HG02973 (cell line): Measurements from ENCODE around the gene RPS6KA5.
"Not testable (repeated sequence)": the region's sequence is repeated elsewhere in the genome, so short reads cannot be mapped to it uniquely, and the experiment has no call there.

Source experiments
- ATAC-seq: cut with Tn5 transposase; IDR thresholded peaks from one replicate; pipeline ENCODE4 v1.9.1; 2021; ENCODE audit warnings: moderate library complexity; ENCODE audit not compliant: unreplicated experiment

Gene RPS6KA5

DNA sequence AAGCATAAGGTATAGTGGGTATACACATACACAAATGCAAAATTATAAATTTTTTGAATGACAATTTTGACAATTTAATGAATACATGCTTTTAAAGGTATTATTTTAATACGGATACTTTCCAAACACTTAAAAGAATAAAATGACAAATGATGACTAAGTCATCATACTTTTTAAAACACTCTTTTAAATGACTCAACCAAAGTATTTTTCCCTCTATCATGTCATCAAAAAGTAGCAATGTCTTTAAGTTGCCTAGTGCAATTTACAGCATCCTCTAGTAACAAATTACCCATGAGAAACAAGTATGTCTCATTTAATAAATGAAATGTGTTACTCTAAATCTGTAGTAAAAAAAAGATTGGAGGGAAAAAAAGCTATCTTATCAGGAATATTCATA is 73.3 kb downstream of the RPS6KA5 start:
- no peak for ATAC-seq

DNA sequence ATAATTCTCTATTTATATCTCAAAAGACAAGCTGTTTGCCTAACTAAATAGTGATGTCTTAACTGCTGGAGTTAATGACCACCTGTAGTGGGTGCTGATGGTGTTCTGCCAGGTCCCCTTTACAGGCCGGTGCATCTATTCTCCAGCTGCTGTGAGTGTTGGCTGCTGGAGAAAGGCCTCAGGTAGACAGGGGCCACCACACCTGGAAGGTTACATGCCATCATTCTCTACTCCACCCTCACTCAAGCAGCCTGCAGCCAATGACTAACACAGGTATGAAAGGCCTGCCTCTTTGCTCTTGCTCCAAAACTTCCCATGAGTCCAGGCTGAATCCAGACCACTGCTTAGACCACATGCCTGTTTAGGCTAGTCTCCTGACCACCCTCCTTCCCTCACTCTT is 73.9 kb downstream of the RPS6KA5 start:
- ATAC-seq = no peak

DNA sequence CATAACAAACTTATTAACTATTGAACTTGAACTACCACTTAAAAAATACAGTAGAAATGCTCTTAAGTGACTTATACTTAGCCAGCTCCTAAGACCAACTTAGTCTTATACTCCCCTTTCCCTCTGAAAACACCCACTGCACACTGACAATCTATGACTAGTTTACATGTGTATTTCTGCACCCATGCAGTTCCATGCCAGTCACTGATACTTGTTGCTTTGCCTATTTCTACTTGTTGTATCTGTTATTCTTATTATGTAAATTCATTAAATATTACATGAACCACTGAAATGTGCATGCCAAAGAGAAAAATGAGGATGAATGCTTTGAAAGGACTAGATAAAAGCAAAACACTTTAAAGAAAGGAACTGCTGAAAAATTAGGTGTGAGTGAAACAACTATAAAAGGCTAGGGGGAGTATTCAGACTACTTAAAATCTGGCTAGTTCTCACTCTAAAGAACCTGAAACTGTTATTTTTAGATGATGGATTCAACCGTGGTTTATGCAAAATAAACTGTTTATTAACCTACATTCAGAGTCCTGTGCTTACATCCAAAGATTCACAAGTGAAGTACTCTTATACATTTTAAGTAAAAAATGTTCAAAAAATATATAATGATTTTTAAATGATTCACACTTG is 74.7 kb downstream of the RPS6KA5 start:
- ATAC-seq = peak; percentile 85

DNA sequence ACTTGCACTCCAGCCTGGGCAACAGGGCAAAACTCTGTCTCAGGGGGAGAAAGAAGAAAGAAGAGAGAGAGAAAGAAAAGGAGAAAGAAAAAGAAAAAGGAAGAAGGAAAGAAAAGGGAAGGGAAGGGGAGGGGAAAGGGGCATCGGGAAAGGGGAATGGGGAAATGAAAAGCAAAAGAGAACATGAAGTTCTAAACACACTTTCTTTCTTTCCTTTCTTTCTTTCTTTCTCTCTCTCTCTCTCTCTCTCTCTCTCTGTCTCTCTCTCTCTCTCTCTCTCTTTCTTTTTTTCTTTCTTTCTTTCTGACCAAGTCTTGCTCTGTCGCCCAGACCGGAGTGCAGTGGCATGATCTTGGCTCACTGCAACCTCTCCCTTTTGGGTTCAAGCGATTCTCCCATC is 76.9 kb downstream of the RPS6KA5 start:
- ATAC-seq = no peak

DNA sequence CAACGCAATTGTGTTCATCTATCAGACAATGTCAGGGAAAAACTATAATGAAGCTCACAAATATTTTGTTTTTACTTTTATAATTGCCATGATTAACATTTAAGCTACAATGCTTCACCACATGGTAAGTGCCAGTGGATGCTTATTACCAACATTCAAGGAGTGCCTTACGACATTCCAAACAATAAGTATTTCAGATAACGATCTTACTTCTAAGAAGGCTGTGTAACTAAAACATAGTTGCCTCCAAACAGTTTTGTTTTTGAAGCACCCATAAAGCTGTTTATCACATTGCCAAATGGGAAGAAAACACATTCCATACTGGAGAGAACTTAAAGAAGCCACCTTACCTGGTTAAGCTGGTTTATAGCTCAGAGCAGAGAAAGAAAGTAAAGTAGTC is 78.8 kb downstream of the RPS6KA5 start:
- no peak for ATAC-seq

DNA sequence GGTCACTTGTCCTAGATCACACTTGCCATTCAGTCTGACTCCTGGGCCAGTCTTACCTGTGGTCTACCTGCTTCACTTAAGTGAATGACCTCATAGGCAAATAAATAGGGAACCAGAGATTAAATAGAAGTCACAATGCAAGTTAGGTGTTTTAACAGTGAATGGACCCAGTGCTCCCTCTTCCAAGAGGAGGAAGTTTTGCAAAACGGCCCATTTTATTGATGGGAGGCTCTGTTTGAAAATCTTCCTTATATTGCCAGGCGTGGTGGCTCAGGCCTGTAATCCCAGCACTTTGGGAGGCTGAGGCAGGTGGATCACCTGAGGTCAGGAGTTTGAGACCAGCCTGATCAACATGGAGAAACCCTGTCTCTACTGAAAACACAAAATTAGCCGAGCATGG is 79.8 kb downstream of the RPS6KA5 start:
- not testable (repeated sequence) for ATAC-seq

DNA sequence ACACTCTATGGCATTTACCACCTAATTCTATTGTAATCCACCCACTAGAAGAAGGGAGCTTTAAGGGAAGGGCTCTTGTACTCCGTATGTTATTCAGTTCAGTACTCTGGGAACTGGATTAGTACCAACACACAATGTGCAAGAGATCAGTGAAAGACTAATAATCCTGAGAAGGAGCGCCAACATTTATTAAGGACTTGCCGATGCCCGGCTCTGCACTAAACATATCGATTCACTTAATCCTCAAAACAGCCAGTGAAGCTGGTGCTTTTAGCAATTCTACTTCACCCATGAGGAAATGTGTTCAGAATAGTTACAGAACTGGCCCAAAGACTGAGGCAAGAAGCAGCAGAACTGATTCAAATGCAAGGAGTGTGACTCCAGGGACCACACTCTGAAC is 80.9 kb downstream of the RPS6KA5 start:
- no peak for ATAC-seq

DNA sequence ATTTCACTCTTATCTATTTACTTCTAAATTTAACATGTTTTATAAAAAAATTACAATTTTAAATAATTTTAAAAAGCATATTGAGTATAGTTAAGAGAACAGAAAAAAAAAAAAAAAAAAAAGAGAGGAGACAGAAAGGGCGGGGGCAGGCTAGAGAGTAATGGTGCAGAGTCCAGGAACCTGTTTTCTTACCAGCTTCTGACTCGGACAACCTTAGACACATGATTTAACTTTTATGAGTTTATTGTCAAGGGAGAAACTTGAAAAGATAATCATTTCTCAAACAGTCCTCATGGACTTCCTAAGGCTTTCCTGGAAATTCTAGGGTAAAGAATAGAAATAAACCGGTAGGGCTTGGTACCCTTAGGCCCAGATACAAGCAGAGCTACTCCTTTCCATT is 84.3 kb downstream of the RPS6KA5 start:
- ATAC-seq = no peak

DNA sequence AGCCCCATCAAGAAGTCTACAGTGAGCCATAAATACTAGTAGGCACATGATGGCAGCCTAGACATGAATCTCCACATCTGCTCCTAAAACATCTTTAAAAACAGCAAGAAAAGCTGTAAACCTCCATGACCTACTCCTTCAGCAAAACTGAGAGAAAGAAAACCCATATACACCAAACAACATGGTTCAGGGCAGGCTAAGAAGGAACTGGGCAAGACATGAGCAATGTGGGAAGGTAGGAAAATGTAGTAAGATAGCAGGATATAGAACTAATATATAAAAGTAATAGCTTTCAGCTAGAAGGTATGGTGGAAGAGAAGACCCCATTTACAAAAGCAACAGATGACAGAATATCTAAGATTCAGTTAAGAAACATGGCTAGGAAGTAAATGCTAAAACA is 88.8 kb downstream of the RPS6KA5 start:
- ATAC-seq = no peak

DNA sequence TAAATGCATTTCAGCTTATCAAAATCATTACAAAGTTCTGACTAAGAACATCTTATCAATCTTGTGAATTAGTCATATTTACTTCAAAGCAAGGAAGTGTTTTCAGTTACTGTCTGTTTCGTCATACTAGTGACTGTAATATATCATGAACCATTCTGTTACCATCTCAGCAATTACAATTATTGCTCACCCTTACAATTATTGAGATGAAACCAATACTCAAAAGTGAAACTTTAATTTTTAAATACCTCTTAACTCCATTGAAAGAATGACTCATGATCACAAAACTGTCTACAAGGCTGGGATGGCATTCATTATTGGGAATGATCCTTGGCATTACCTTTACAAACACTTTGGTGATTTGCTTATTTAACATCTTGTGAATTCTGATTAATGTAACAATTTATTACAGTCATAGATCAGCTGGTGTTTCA is 90.3 kb downstream of the RPS6KA5 start:
- peak; percentile 71 for ATAC-seq

DNA sequence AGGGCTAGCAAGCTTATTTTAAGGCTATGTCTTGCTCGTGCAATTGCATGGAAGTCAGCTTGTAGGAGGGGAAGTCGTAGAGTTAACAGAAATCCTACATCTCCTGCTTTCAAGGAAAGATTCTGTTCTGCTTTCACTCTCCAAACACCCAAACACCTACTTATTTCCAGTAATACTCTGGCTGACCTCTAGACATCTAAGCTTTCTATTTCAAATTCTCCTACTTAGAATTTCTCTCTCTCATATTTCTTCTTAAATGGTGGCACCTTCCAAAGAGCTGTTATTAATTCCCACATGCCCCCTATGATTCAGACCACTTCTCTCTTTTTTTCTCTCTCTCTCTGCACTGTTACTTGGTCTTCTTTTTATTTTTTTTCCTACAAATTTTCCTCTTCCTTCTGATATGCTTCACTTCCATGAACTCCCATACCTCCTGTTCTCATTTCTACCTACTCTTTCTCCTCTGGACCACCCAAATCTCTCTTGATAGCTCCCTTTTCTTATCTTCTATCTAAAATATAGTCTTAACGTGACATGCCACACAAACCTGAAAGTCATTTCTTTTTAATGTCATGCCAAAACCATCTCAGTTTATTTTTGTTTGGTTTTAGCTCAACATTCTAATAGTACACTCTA is 90.8 kb downstream of the RPS6KA5 start:
- no peak for ATAC-seq

DNA sequence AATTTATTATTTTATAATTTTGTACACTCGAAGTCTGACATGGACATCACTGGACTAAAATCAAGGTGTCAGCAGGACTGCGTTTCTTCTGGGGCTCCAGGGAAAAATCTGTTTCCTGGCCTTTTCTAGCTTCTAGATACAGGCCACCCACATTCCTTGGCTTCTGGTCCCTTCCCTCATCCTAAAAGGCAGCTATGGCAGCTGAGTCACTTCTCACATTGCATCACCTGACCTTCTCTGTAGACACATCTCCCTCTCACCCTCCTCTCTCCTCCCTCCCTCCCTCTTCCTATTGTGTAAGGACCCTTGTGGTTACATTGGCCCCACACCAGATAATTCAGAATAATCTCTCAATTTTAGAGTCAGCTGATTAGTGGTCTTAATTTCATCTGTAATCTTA is 92.4 kb downstream of the RPS6KA5 start:
- ATAC-seq = no peak

DNA sequence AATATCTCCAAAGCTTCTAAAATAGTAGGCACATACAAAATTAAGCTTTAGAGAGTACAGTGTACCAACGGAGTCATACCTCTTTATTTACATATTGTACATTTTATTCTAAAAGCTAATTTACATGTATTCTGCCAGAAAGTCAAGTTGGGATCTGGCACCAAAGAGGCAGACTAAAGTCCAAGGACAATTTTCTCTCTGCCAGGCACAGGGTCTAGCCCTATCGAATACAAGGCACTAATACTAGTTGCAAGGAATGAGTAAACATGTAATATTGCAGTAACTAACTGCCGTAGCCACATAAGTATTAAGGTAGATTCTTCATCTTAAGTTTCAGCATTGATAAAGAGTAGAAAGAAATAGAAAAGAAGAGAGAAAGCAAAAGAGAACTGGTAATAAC is 93.9 kb downstream of the RPS6KA5 start:
- no peak for ATAC-seq

DNA sequence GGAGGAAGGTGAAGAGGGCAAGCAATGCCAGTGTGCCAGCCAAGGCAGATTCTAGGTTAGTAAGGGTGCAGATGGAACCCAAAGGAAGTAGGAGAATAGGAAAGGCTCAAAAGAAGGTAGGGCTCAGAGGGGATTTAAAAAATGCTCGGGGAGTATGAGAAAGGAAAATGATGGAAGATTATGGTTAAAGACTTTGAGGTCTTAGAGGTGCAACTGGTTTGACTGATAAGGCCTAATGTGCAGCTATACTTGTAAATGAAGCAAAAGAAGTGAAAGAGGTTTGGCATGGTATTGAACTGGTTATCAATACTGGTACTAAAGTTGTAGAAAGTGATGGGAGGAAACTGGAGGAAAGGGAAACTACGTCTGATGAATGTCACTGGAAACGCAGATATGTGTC is 94.7 kb downstream of the RPS6KA5 start:
- no peak for ATAC-seq

DNA sequence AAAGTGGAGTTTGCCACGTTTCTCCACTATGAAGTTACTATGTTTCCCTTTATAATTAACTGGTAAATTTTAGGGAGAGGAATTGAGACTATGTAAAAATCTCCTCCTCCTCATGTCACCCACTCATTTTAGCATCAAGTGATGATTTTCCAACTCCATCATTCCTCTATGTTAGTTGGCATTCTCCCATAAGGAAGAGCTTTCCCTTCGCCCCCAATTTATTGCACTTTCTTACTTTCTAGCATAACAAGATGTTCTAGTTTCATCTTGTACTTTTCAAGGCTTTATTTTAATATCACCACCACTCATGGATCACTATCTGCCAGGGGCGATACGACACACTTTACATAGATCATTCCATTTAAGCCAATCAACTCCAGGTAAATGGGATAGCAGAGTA is 97.1 kb downstream of the RPS6KA5 start:
- ATAC-seq = no peak

DNA sequence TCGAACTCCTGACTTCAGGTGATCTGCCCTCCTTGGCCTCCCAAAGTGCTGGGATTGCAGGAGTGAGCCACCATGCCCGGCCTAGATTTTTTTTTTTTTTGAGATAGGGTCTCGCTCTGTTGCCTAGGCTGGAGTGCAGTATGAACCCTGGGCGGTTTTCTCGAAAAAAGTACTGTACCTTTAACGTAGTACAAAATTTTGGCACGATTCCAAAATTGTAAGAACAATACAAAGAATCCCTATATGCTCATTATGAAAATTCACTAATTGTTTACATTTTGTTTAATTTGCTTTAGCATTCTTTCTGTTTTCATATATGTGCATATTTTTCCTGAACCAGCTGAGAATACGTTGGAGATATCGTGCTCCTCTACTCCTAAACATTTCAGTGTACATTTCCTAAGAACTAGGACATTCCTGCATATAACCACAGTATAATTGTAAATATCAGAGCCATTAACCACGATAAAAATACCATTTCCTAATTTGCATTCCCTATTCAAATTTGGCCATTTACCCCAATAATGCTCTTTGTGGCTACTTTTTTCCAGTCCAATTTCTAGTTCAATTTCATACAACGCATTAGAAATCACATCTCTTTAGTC is 97.8 kb downstream of the RPS6KA5 start:
- no peak for ATAC-seq

DNA sequence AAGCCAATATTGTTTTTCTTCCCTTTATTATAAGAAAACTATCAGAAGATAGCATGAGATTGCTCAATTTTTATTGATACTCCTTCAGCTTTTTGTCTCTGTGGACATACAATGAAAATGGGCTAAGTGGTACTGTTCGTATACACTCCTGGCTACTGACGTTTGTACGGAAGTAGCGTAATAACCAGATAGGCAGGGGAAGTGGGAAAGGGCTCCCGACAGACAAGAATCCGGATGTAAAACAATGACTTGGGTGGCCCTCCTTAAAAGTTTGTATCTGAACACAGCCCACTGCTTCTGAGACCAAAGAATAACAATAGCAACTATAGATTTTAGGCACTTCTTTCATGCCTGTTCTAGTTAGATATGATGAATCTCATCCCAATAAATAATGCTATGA is 99.6 kb downstream of the RPS6KA5 start:
- ATAC-seq = no peak

DNA sequence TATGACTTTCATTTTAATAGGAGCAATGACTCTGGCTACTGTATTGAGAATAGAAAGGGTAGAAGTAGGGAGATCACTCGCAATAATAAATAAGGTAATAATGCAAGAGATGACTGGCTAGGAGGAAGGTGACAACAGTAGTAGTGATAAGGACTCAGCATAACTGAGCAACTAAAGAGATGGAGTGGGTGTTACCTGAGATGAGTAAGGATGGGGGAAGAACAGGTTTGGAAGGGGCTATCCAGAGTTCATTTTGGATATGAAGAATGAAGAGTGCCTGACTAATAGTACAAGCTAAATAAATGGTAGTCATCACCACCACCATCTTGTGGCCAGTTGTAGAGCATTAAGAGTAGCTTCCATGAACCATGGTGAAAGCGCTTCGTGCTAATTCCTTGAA is 101.1 kb downstream of the RPS6KA5 start:
- ATAC-seq = no peak

DNA sequence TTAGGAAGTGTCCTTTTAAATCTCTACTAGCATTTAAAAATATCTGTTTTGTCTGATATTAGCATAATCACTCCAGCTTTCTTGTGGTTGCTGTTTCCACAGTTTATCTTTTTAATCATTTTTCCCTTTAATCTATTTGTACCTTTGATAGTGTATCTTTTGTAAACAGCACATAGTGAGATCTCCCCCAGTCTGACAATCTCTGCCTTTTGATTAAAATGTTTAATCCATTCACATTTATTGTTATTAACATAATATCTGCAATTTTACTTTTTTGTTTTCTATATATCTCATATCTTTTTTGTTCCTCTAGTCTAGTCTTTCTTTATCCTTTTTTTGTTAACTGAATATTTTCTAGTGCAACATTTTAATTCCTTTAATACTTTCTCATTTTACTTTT is 104.2 kb downstream of the RPS6KA5 start:
- ATAC-seq = no peak

DNA sequence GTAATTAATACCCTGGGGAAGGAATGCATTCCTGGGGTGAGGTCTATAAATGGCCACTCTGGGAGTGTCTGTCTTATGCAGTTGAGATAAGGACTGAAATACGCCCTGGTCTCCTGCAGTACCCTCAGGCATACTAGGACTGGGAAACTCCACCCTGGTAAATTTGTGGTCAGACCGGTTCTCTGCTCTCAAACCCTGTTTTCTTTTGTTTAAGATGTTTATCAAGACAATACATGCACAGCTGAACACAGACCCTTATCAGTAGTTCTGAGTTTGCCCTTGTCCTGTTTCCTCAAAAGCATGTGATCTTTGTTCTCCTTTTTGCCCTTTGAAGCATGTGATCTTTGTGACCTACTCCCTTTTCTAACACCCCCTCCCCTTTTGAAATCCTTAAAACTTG is 106.8 kb downstream of the RPS6KA5 start:
- not testable (repeated sequence) for ATAC-seq

DNA sequence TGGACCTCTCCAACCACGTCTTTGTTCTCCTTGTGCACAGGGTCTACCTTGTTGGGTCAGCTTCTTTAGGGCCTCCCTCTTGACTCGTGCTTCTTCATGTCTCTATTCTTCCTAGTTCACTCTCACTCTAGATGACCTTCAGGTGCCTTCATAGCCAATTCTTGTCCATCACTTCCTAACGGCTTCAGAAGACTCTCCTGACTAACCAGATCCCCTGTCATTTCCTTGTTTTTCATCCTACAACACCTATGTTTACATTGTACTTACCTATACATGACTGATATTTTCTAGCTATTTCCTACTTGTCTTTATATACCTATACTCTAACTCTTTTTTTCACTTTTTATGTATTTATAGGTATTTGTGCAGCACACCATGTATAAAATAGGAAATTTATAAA is 117.1 kb downstream of the RPS6KA5 start:
- no peak for ATAC-seq

DNA sequence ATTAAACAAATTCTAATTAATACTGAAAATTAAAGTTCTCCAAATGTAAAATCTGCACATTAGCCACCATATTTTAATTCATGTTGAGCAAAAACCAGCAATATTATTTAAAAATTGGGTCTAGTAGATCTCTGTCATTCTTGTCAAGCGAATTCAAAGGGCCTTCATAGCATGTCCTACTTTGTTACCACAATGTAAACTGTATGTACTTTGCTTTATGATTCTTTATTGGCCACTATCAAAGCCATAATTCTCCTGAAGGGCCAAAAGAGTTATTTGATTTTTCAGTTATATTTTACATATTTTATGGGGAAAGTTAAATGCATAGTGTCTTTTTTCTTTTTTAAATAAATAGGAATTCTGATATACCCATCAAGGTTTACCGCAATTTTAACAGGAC is 117.9 kb downstream of the RPS6KA5 start:
- no peak for ATAC-seq

DNA sequence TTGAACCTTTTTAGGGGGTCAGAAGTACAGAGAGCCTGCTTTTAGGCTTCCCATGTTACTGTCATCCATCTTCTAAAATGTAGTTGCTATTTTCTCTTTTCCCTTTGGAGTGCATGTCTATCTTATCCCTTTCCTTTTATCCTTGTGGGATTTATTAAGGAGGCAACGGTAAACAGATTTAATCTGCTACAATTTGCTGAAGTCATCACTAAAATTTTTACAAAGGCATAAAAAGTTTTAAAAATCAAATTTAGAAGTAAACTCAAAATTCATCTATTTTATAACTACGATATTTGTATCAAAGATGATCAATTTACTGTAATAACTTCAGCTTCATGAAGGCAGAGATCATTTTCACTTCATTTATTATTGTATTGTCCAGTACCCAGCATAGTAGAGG is 118.7 kb downstream of the RPS6KA5 start:
- no peak for ATAC-seq
